ENCODE measurements around the gene KRTAP8-1. TPM values are rescaled to one million over a fixed set of nuclear protein-coding genes. Genes with fewer than 3 reads are reported as not detected.

Gene KRTAP8-1
- total RNA-seq, 1 donor from 2014 or later: not detected

DNA sequence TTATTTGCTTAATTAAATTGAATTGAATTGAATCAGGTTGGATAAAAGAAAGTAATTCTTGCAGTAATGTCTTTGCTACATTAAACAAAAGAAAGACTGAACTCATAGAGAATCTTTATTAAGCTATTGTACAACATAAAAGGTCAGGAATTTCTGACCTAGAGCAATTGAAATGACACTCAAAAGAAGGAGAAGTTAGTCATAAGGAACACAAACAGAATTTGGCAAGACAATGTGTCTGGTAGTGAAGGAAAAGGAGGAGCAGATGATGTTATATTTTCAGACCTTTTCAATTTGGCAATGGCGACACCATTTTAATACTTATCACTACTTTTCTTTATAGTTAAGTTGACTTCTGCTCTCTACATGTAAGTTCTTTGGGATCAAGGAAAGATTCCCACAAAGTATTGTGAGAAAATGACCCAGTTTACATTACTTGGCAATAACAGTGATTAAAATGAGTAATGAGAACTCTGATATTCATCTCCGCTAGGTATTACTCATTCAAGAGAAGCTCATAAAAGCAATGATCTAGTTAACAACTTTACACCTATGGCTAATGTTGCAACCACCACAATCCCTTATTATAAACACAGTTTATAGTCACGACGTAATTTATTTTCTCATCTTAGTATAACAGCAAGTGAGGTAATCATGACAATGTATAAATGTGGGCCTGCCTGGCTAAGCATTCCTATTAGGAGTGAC is 43.2 kb downstream of the KRTAP8-1 start:
- H3K27ac Mint-ChIP-seq: no peak overlapping the region
- H3K27me3 Mint-ChIP-seq (ENCODE audit: low read depth): peaks cover under 1% of the 10 kb centered on the region
- H3K36me3 Mint-ChIP-seq (ENCODE audit: low read depth): no peaks in the 10 kb centered on the region
- no peak overlapping the region for H3K4me3 Mint-ChIP-seq (ENCODE audit: low read depth)
- DNase-seq (ENCODE audit: low spot score): no peak
- intact Hi-C loops (cut with micrococcal nuclease): no loop called here
- no peaks in the 10 kb centered on the region for H3K4me1 Mint-ChIP-seq (ENCODE audit: low read depth)
- H3K9me3 Mint-ChIP-seq: no peaks in the 10 kb centered on the region

Other genes starting within 250 kb of the KRTAP8-1 start
- gene KRTAP22-2, start 222.9 kb downstream of the KRTAP8-1 start, total RNA-seq: not detected in 2 replicates
- gene KRTAP6-3, start 220.8 kb downstream of the KRTAP8-1 start, total RNA-seq: not detected in 2 replicates
- gene KRTAP6-2, start 214.4 kb downstream of the KRTAP8-1 start, total RNA-seq: not detected in 2 replicates
- not detected in 2 replicates for gene KRTAP22-1, start 212.2 kb downstream of the KRTAP8-1 start, total RNA-seq
- gene KRTAP6-1, start 199.3 kb downstream of the KRTAP8-1 start, total RNA-seq: not detected in 2 replicates
- not detected in 2 replicates for gene KRTAP20-1, start 196.8 kb downstream of the KRTAP8-1 start, total RNA-seq
- not detected in 2 replicates for gene KRTAP20-4, start 192.6 kb downstream of the KRTAP8-1 start, total RNA-seq
- not detected in 2 replicates for gene KRTAP20-2, start 178.1 kb downstream of the KRTAP8-1 start, total RNA-seq
- not detected in 2 replicates for gene KRTAP20-3, start 170.4 kb downstream of the KRTAP8-1 start, total RNA-seq
- not detected in 2 replicates for gene KRTAP21-3, start 94.5 kb downstream of the KRTAP8-1 start, total RNA-seq
- not detected in 2 replicates for gene KRTAP21-2, start 66.0 kb downstream of the KRTAP8-1 start, total RNA-seq
- gene KRTAP21-1, start 57.8 kb downstream of the KRTAP8-1 start, total RNA-seq: not detected in 2 replicates
- not detected in 2 replicates for gene KRTAP7-1, start 16.5 kb upstream of the KRTAP8-1 start, total RNA-seq
- gene KRTAP11-1, start 68.3 kb upstream of the KRTAP8-1 start, total RNA-seq: not detected in 2 replicates
- gene KRTAP19-8, start 225.2 kb upstream of the KRTAP8-1 start, total RNA-seq: not detected in 2 replicates

Data from activated T-helper 2 cell treated with anti-CD3 and anti-CD28 coated beads, Interferon-gamma antibody, Interleukin-2, Interleukin-4, amounts not matched to agents 10 μg/mL and 5 μg/mL and 100 μg/mL, durations not matched to agents 14 hours and 24 hours and 36 hours (primary cell).